Activated CD4-positive, alpha-beta T cell treated with anti-CD3 and anti-CD28 coated beads, Interleukin-2, amount 50 U/mL, for 24 hours (primary cell): ENCODE measurements around the gene TBX15.
"Not testable (repeated sequence)": the region's sequence is repeated elsewhere in the genome, so short reads cannot be mapped to it uniquely, and the experiment has no call there.

Experiments used
- DNase-seq, 2 donors: peaks; one replicate each; pipeline ENCODE4 v3.0.0-alpha.2; 2020; ENCODE audit warnings: low read depth in 1 of 2, low spot score in 1 of 2

TBX15 gene

GRCh38 chr1:118928739-118929554, 59.2 kb downstream of the TBX15 start:
- DNase-seq = no peak

- DNase-seq = no peak
Observed at GRCh38 chr1:118927427-118928187, 60.5 kb downstream of the TBX15 start.

GRCh38 chr1:118926261-118926660, 61.9 kb downstream of the TBX15 start:
- no peak for DNase-seq

GRCh38 chr1:118925651-118926050, 62.5 kb downstream of the TBX15 start:
- no peak for DNase-seq

- DNase-seq = no peak
Observed at GRCh38 chr1:118923319-118923718, 64.8 kb downstream of the TBX15 start.

GRCh38 chr1:118921994-118922393, 66.1 kb downstream of the TBX15 start:
- no peak for DNase-seq

GRCh38 chr1:118920124-118920717, 67.9 kb downstream of the TBX15 start:
- DNase-seq = no peak

GRCh38 chr1:118918940-118919259, 69.2 kb downstream of the TBX15 start:
- DNase-seq = no peak

GRCh38 chr1:118918230-118918939, 69.8 kb downstream of the TBX15 start:
- DNase-seq = no peak

GRCh38 chr1:118916346-118916745, 71.8 kb downstream of the TBX15 start:
- DNase-seq = not testable (repeated sequence)

- no peak for DNase-seq
Observed at GRCh38 chr1:118914379-118915161, 73.6 kb downstream of the TBX15 start.

- DNase-seq = no peak
Observed at GRCh38 chr1:118913818-118914217, 74.3 kb downstream of the TBX15 start.

GRCh38 chr1:118912574-118912973, 75.6 kb downstream of the TBX15 start:
- no peak for DNase-seq

GRCh38 chr1:118911571-118911970, 76.6 kb downstream of the TBX15 start:
- no peak for DNase-seq

GRCh38 chr1:118907466-118907865, 80.7 kb downstream of the TBX15 start:
- no peak for DNase-seq

GRCh38 chr1:118905671-118906070, 82.5 kb downstream of the TBX15 start:
- no peak for DNase-seq

GRCh38 chr1:118905196-118905595, 82.9 kb downstream of the TBX15 start:
- no peak for DNase-seq

- no peak for DNase-seq
Observed at GRCh38 chr1:118902711-118903191, 85.4 kb downstream of the TBX15 start.

- no peak for DNase-seq
Observed at GRCh38 chr1:118902299-118902698, 85.8 kb downstream of the TBX15 start.

GRCh38 chr1:118900643-118901440, 87.3 kb downstream of the TBX15 start:
- no peak for DNase-seq
